Measurements from ENCODE around the gene GHRH.

GHRH gene

DNA sequence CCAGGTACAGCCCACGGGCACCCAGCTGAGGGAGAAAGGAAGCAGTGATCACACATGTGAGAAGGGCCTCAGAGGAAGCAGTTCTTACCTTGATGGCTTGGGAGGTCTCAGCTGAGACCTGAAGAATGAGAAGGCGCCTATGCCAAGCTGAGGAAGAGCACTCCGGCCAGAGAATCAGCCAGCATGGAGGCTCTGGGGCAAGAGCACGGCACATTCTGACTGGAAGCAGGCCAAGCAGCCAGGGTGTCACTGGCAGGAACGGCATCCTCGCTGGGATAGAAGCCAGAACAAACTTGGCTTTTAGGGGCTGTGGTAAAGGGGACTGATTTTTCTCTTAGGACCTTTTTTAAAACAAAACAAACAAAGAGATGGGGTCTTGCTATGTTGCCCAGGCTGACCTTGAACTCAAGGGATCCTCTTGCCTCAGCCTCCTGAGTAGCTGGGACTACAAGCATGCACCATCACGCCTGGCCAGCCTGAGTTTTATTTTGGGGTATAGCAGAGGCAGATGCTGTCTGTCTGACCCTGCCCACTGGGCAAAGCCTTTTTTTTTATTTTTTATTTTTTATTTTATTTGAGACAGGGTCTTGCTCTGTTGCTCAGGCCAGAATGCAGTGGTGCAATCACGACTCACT, 17.6 kb downstream of the GHRH start:
- no peak for DNase-seq (ENCODE audit: low spot score)
- in situ Hi-C loops (cut with MboI; ENCODE audit: low pct_unique_long_range_greater_than_20kb, low sequenced_read_pairs, unreplicated experiment) = no loop called here
- no peak for TF ChIP-seq CTCF (IDR thresholded peaks at IDR 0.05; ENCODE audit: extremely low read depth, insufficient read depth, missing control alignments)

- no peak for TF ChIP-seq CTCF (IDR thresholded peaks at IDR 0.05; ENCODE audit: extremely low read depth, insufficient read depth, missing control alignments)
- no peak for DNase-seq (ENCODE audit: low spot score)
- in situ Hi-C loops (cut with MboI; ENCODE audit: low pct_unique_long_range_greater_than_20kb, low sequenced_read_pairs, unreplicated experiment) = no loop called here
Observed at GRCh38 chr20:37243076-37243936, 18.3 kb downstream of the GHRH start.

DNA sequence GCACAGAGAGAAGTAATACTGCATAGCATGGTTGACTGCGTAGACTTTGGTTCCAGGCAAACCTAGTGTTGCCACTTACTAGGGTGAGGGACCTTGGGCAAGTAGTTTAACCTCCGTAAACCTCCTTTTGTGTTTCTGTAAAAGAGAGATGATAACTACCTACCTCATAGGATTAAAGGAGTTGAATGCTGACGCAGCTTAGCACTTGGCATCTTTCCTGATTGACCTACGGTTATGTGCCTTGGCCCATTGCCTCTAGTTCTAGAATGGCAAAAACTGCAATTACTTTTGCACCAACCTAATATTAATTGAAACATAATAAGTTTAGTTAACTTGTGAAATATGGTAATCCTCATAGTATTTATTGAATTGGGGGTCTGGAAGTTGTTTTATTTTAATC, 19.1 kb downstream of the GHRH start:
- DNase-seq (ENCODE audit: low spot score) = no peak
- TF ChIP-seq CTCF (IDR thresholded peaks at IDR 0.05; ENCODE audit: extremely low read depth, insufficient read depth, missing control alignments) = no peak
- in situ Hi-C loops (cut with MboI; ENCODE audit: low pct_unique_long_range_greater_than_20kb, low sequenced_read_pairs, unreplicated experiment) = no loop called here

DNA sequence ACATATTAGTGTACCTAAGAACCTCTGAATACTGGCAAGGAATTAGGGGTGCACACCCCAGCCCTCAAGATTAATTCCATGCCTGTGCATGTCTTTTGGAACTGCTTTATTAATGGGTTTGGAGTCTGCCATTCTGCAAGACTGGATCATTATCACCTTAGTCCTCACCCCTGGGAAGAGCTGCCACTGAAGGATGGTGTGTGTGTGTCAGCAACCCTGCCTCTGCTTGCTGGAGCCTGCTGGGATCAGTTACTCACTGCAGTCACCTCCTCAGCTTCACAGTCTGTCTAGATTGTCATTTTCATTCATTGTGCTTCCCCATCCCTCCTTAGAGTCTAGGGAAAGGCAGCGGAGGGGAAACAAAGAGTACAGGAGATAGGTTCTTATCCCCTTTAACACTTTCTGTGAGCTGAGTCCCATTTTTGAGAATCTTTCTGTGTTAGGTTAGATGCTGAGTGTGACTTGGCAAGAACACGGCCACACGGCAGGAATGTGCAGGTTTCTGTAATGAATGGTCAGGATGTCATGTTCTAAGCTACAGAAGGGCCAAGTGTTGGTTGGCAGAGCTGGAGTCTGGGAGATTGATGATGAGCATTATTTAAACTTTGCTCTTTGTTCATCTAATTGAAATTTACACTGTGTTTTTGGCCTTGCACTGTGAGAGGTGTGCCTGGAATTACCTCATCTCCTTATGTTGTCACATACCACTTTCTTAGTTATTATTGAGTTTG, 21.1 kb downstream of the GHRH start:
- no peak for TF ChIP-seq CTCF (IDR thresholded peaks at IDR 0.05; ENCODE audit: extremely low read depth, insufficient read depth, missing control alignments)
- DNase-seq (ENCODE audit: low spot score) = no peak
- in situ Hi-C loops (cut with MboI; ENCODE audit: low pct_unique_long_range_greater_than_20kb, low sequenced_read_pairs, unreplicated experiment) = no loop called here

DNA sequence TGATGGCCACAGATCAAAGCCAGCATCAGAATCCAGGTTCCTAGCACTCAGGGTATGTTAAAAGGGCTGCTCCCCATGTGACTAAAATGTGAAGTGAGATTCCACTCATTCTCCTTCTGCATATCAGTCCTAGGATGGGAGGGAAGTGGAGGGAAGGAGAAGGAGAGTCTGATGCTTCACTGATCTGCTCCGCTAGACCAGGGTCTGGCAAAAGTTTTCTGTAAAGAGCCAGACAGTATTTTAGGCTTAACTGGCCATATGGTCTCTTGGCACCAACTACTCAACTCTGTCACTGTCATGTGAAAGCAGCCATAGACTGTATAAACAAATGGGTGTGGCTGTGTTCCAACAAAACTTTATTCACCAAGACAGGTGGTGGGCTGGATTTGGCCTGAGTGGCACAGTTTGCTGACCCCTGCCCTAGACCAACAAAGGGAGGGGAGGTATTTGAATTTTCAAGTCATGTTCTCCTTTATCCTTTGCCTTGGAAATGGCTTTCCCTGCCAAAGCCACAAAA, 22.6 kb downstream of the GHRH start:
- no peak for TF ChIP-seq CTCF (IDR thresholded peaks at IDR 0.05; ENCODE audit: extremely low read depth, insufficient read depth, missing control alignments)
- DNase-seq (ENCODE audit: low spot score) = no peak
- in situ Hi-C loops (cut with MboI; ENCODE audit: low pct_unique_long_range_greater_than_20kb, low sequenced_read_pairs, unreplicated experiment) = no loop called here

- TF ChIP-seq CTCF (IDR thresholded peaks at IDR 0.05; ENCODE audit: extremely low read depth, insufficient read depth, missing control alignments) = no peak
- in situ Hi-C loops (cut with MboI; ENCODE audit: low pct_unique_long_range_greater_than_20kb, low sequenced_read_pairs, unreplicated experiment) = no loop called here
- no peak for DNase-seq (ENCODE audit: low spot score)
Observed at GRCh38 chr20:37238426-37238825, 23.2 kb downstream of the GHRH start.
